CD14-positive monocyte (primary cell): ENCODE measurements around the gene C16orf95. TPM values are rescaled to one million over a fixed set of nuclear protein-coding genes. Genes with fewer than 3 reads are reported as not detected.
A peak's percentile ranks its signal among the peaks of the same experiment; 100 is the strongest.

Experiments used
- DNase-seq, 3 donors: peaks; one replicate each; pipeline ENCODE4 v3.0.0-alpha.2; 2011 to 2022
- H2AFZ ChIP-seq: 2 replicates; pipeline ENCODE4 v1.6.0; 2012; ENCODE audit warnings: mild to moderate bottlenecking, low read depth, low read length, inconsistent platforms; ENCODE audit not compliant: insufficient read depth, poor library complexity, severe bottlenecking
- H3K27ac ChIP-seq, 2 donors: 1 replicate in 1 of 2; 2 replicates in 1 of 2; pipeline ENCODE4 v1.5.1; 2012 to 2013; ENCODE audit warnings: low read length in 2 of 2, control low read depth in 1 of 2, inconsistent platforms in 1 of 2, low read depth in 1 of 2, mild to moderate bottlenecking in 1 of 2
- H3K27me3 ChIP-seq, 2 donors: one replicate each; pipeline versions ENCODE4 v1.6.0 to v1.6.1; 2011 to 2013; ENCODE audit warnings: low read length in 2 of 2; ENCODE audit not compliant: control insufficient read depth in 2 of 2, insufficient read depth in 2 of 2
- H3K36me3 ChIP-seq, 2 donors: replicated peaks in 1 of 2; 1 replicate in 1 of 2; 2 replicates in 1 of 2; pipeline versions ENCODE4 v1.5.1 to v1.6.1; 2012 to 2013; ENCODE audit warnings: low read length in 2 of 2, control low read depth in 1 of 2, inconsistent platforms in 1 of 2, mild to moderate bottlenecking in 1 of 2; ENCODE audit not compliant: insufficient read depth in 2 of 2, control insufficient read depth in 1 of 2
- H3K4me1 ChIP-seq, 2 donors: 1 replicate in 1 of 2; 2 replicates in 1 of 2; pipeline versions ENCODE4 v1.5.1 to v1.6.1; 2012 to 2013; ENCODE audit warnings: low read length in 2 of 2, control low read depth in 1 of 2, inconsistent platforms in 1 of 2, mild to moderate bottlenecking in 1 of 2, moderate library complexity in 1 of 2; ENCODE audit not compliant: insufficient read depth in 2 of 2, control insufficient read depth in 1 of 2
- H3K4me2 ChIP-seq: replicated peaks from 2 replicates; pipeline ENCODE3; 2012; ENCODE audit warnings: low read length, moderate library complexity, mild to moderate bottlenecking; ENCODE audit not compliant: poor library complexity, severe bottlenecking; ENCODE audit errors: extremely low read depth
- H3K4me3 ChIP-seq, 3 experiments: fragments of 200-600 bp in 1 of 3; sonication (generic) in 1 of 3; replicated peaks in 1 of 3; 1 replicate in 2 of 3; 2 replicates in 1 of 3; pipeline ENCODE4 v1.5.1; 2011 to 2013; ENCODE audit warnings: low read length in 3 of 3, mild to moderate bottlenecking in 3 of 3, control low read depth in 2 of 3, low read depth in 2 of 3, inconsistent platforms in 1 of 3, moderate library complexity in 1 of 3
- H3K79me2 ChIP-seq: 2 replicates; pipeline ENCODE4 v1.6.0; 2012; ENCODE audit warnings: mild to moderate bottlenecking, control low read depth, inconsistent platforms, low read length, moderate library complexity; ENCODE audit not compliant: insufficient read depth
- H3K9ac ChIP-seq: 2 replicates; pipeline ENCODE4 v1.6.0; 2017; ENCODE audit warnings: low read length, mild to moderate bottlenecking; ENCODE audit not compliant: insufficient read depth, poor library complexity, severe bottlenecking
- H3K9me3 ChIP-seq, 2 donors: replicated peaks in 1 of 2; 1 replicate in 1 of 2; 2 replicates in 1 of 2; pipeline versions ENCODE4 v1.5.1 to v1.6.1; 2012 to 2013; ENCODE audit warnings: low read length in 2 of 2, control low read depth in 1 of 2; ENCODE audit not compliant: control insufficient read depth in 1 of 2, insufficient read depth in 1 of 2
- H4K20me1 ChIP-seq: 2 replicates; pipeline ENCODE4 v1.6.0; 2012; ENCODE audit warnings: mild to moderate bottlenecking, low read length, control low read depth, moderate library complexity; ENCODE audit not compliant: insufficient read depth
- H3K27ac Mint-ChIP-seq, 7 donors: one replicate each; pipeline ENCODE4 v1.8.0; 2020; ENCODE audit warnings: mild to moderate bottlenecking in 7 of 7, mixed read lengths in 7 of 7, moderate library complexity in 6 of 7, inconsistent platforms in 2 of 7
- H3K27me3 Mint-ChIP-seq, 3 donors: one replicate each; pipeline ENCODE4 v1.8.0; 2021 to 2022; ENCODE audit warnings: low read depth in 3 of 3, mild to moderate bottlenecking in 3 of 3, mixed read lengths in 3 of 3, moderate library complexity in 3 of 3, inconsistent platforms in 1 of 3
- H3K36me3 Mint-ChIP-seq, 2 donors: one replicate each; pipeline ENCODE4 v1.8.0; 2020; ENCODE audit warnings: mixed read lengths in 2 of 2, inconsistent platforms in 1 of 2, mild to moderate bottlenecking in 1 of 2
- H3K4me1 Mint-ChIP-seq: one replicate; pipeline ENCODE4 v1.8.0; 2020; ENCODE audit warnings: mild to moderate bottlenecking, mixed read lengths
- H3K4me3 Mint-ChIP-seq, 2 donors: one replicate each; pipeline ENCODE4 v1.8.0; 2020; ENCODE audit warnings: mild to moderate bottlenecking in 2 of 2, mixed read lengths in 2 of 2, moderate library complexity in 1 of 2
- H3K9me3 Mint-ChIP-seq, 7 donors: one replicate each; pipeline ENCODE4 v1.8.0; 2020 to 2022; ENCODE audit warnings: mixed read lengths in 7 of 7, mild to moderate bottlenecking in 6 of 7, moderate library complexity in 6 of 7, inconsistent platforms in 2 of 7
- CTCF ChIP-seq: fragments of 200-600 bp; IDR thresholded peaks from one replicate; pipeline ENCODE4 v1.8.0; 2022; ENCODE audit warnings: antibody characterized with exemption, mild to moderate bottlenecking
- WGBS: methylation state at CpG from one replicate; pipeline ENCODE4 v1.1.5; 2013; ENCODE audit warnings: missing lambda C conversion rate; ENCODE audit not compliant: insufficient coverage; 5-methylcytosine and 5-hydroxymethylcytosine counted together
- intact Hi-C, 2 donors: fragments of 100-400 bp; cut with micrococcal nuclease; formaldehyde crosslinking; loops; one replicate each; pipeline versions ENCODE4 v1.15.0 to v1.15.1; 2023
- polyA plus RNA-seq, 3 donors: library from polyadenylated mRNA; depleted of rRNA in 1 of 3; unstranded in 2 of 3; stranded (reverse) in 1 of 3; fragments of 300-500 nt in 2 of 3; fragments of >200 nt in 1 of 3; fragmentation: Illumina TruSeq in 2 of 3; gene quantifications; 1 replicate in 2 of 3; 2 replicates in 1 of 3; pipeline ENCODE4 v1.2.3, GENCODE V29; 2012 to 2021

Gene C16orf95
- polyA plus RNA-seq, 3 donors: 0.89 to 1.9 (median 1.7) TPM

GRCh38 chr16:87337262-87337771, 20.1 kb upstream of the C16orf95 start:
- 1% methylated on average over 10 of the region's 16 CpGs for WGBS
- no peak overlapping the region for H3K27ac Mint-ChIP-seq
- DNase-seq: no peak
- Histone ChIP-seq H3K27ac (no peak overlapping the region), H3K9ac (no peak overlapping the region), H3K79me2 (no peaks in the 10 kb centered on the region), H3K4me3 (no peak overlapping the region), H2AFZ (no peak overlapping the region), H3K9me3 (no peaks in the 10 kb centered on the region), H3K36me3 (peaks cover 8 to 9% of the 10 kb centered on the region in 2 donors), H3K27me3 (peaks cover 0 to 4% of the 10 kb centered on the region in 2 donors), H3K4me2 (no peak overlapping the region), H4K20me1 (no peaks in the 10 kb centered on the region), H3K4me1 (peaks cover 0 to 4% of the 10 kb centered on the region in 2 donors)
- H3K36me3 Mint-ChIP-seq: peaks cover 52% of the 10 kb centered on the region in 2 donors
- TF ChIP-seq CTCF: no peak
- peaks cover 9% of the 10 kb centered on the region for H3K4me1 Mint-ChIP-seq
- peaks cover 0 to 8% (median 2%) of the 10 kb centered on the region in 7 donors for H3K9me3 Mint-ChIP-seq
- H3K27me3 Mint-ChIP-seq: peaks cover 7 to 22% (median 15%) of the 10 kb centered on the region in 3 donors
- H3K4me3 Mint-ChIP-seq: peak overlapping the region in 1 of 2 donors; percentile 47
- intact Hi-C loops: no loop called here

GRCh38 chr16:87336434-87337240, 19.4 kb upstream of the C16orf95 start:
- TF ChIP-seq CTCF: no peak
- Histone ChIP-seq H3K4me3 (no peak overlapping the region), H4K20me1 (no peaks in the 10 kb centered on the region), H3K4me1 (peaks cover 0 to 4% of the 10 kb centered on the region in 2 donors), H3K79me2 (no peaks in the 10 kb centered on the region), H3K9ac (no peak overlapping the region), H3K36me3 (peaks cover 4 to 14% of the 10 kb centered on the region in 2 donors), H2AFZ (no peak overlapping the region), H3K27me3 (peaks cover 0 to 4% of the 10 kb centered on the region in 2 donors), H3K9me3 (no peaks in the 10 kb centered on the region), H3K27ac (no peak overlapping the region), H3K4me2 (no peak overlapping the region)
- DNase-seq: no peak
- H3K27ac Mint-ChIP-seq: peak overlapping the region in 1 of 7 donors; percentile 11
- H3K36me3 Mint-ChIP-seq: peaks cover 47 to 49% of the 10 kb centered on the region in 2 donors
- peaks cover 7 to 21% (median 15%) of the 10 kb centered on the region in 3 donors for H3K27me3 Mint-ChIP-seq
- intact Hi-C loops: no loop called here
- H3K9me3 Mint-ChIP-seq: peaks cover 0 to 8% (median 2%) of the 10 kb centered on the region in 7 donors
- H3K4me3 Mint-ChIP-seq: peak overlapping the region in 1 of 2 donors; percentile 67
- WGBS: 55% methylated on average over 10 of the region's 19 CpGs
- peaks cover 9% of the 10 kb centered on the region for H3K4me1 Mint-ChIP-seq
